Measurements from ENCODE around the gene FYB2. TPM values are rescaled to one million over a fixed set of nuclear protein-coding genes. Genes with fewer than 3 reads are reported as not detected.

The FYB2 gene
- total and polyA plus RNA-seq, 7 donors, result 0.48 to 2.6 (median 1.1) TPM; not detected in 1

- intact Hi-C loops (cut with DNase I), result no loop called here
- WGBS, 3 donors, result 65 to 77% (median 66%) methylated on average over 3 of the region's 3 CpGs
Observed at GRCh38 chr1:56790036-56790435, 29.2 kb downstream of the FYB2 start.

GRCh38 chr1:56788588-56788987 is 30.6 kb downstream of the FYB2 start:
- WGBS, 3 donors, result 33 to 41% (median 40%) methylated on average over 6 of the region's 6 CpGs
- intact Hi-C loops (cut with DNase I), result no loop called here
- peaks cover 26% of the 10 kb centered on the region for H3K4me1 ChIP-seq
- no peaks in the 10 kb centered on the region for H3K27me3 ChIP-seq (ENCODE audit: insufficient read depth in 3 of 3, low read length in 2 of 3)
- no peak for TF ChIP-seq CTCF (IDR thresholded peaks at IDR 0.05)
- peak overlapping the region; percentile 44 for H3K27ac ChIP-seq
- no peak overlapping the region for H3K4me3 ChIP-seq
- no peaks in the 10 kb centered on the region for H3K9me3 ChIP-seq
- DNase-seq (peak in 1 of 2 donors; percentile 55), ATAC-seq (peak in 2 of 4 donors; percentile 8 to 49)
- no peaks in the 10 kb centered on the region for H3K36me3 ChIP-seq (ENCODE audit: insufficient read depth in 1 of 2, low read depth in 1 of 2)

More at GRCh38 chr1:56790036-56790435, 29.2 kb downstream of the FYB2 start:
- Histone ChIP-seq H3K9me3 (no peaks in the 10 kb centered on the region), H3K27ac (no peak overlapping the region), H3K4me1 (peaks cover 26% of the 10 kb centered on the region), H3K36me3 (ENCODE audit: insufficient read depth in 1 of 2, low read depth in 1 of 2) (no peaks in the 10 kb centered on the region), H3K4me3 (no peak overlapping the region), H3K27me3 (ENCODE audit: insufficient read depth in 3 of 3, low read length in 2 of 3) (no peaks in the 10 kb centered on the region)
- no peak for ATAC-seq
- no peak for DNase-seq
- TF ChIP-seq CTCF (IDR thresholded peaks at IDR 0.05), result no peak

GRCh38 chr1:56788102-56788501 is 31.1 kb downstream of the FYB2 start:
- DNase-seq (no peak), ATAC-seq (peak; percentile 65 to 96 (median 76))
- Histone ChIP-seq H3K27ac (peak overlapping the region; percentile 44), H3K27me3 (ENCODE audit: insufficient read depth in 3 of 3, low read length in 2 of 3) (no peaks in the 10 kb centered on the region), H3K4me1 (peaks cover 26% of the 10 kb centered on the region), H3K36me3 (ENCODE audit: insufficient read depth in 1 of 2, low read depth in 1 of 2) (no peaks in the 10 kb centered on the region), H3K4me3 (no peak overlapping the region), H3K9me3 (no peaks in the 10 kb centered on the region)
- no peak for TF ChIP-seq CTCF (IDR thresholded peaks at IDR 0.05)
- intact Hi-C loops (cut with DNase I), result no loop called here

GRCh38 chr1:56787330-56787729 is 31.9 kb downstream of the FYB2 start:
- peak overlapping the region; percentile 44 for H3K27ac ChIP-seq
- no peaks in the 10 kb centered on the region for H3K27me3 ChIP-seq (ENCODE audit: insufficient read depth in 3 of 3, low read length in 2 of 3)
- H3K4me3 ChIP-seq, result no peak overlapping the region
- no peaks in the 10 kb centered on the region for H3K36me3 ChIP-seq (ENCODE audit: insufficient read depth in 1 of 2, low read depth in 1 of 2)
- DNase-seq (no peak), ATAC-seq (no peak)
- no peaks in the 10 kb centered on the region for H3K9me3 ChIP-seq
- no peak for TF ChIP-seq CTCF (IDR thresholded peaks at IDR 0.05)
- WGBS, 3 donors, result 91 to 98% (median 92%) methylated on average over 1 of the region's 1 CpG
- intact Hi-C loops (cut with DNase I), result no loop called here
- peaks cover 26% of the 10 kb centered on the region for H3K4me1 ChIP-seq

GRCh38 chr1:56782773-56783172 is 36.4 kb downstream of the FYB2 start:
- H3K9me3 ChIP-seq, result no peaks in the 10 kb centered on the region
- peaks cover 15% of the 10 kb centered on the region for H3K4me1 ChIP-seq
- H3K27me3 ChIP-seq (ENCODE audit: insufficient read depth in 3 of 3, low read length in 2 of 3), result no peaks in the 10 kb centered on the region
- H3K27ac ChIP-seq, result no peak overlapping the region
- DNase-seq (no peak), ATAC-seq (no peak)
- TF ChIP-seq CTCF (IDR thresholded peaks at IDR 0.05), result no peak
- H3K4me3 ChIP-seq, result no peak overlapping the region
- intact Hi-C loops (cut with DNase I), result no loop called here
- H3K36me3 ChIP-seq (ENCODE audit: insufficient read depth in 1 of 2, low read depth in 1 of 2), result no peaks in the 10 kb centered on the region
